K562 (cell line): ENCODE data around the gene SLC6A6. TPM values are rescaled to one million over a fixed set of nuclear protein-coding genes. Genes with fewer than 3 reads are reported as not detected.
A peak's percentile ranks its signal among the peaks of the same experiment; 100 is the strongest.

Experiments used
- AFF4 ChIP-seq: sonication (generic); formaldehyde crosslinking; IDR thresholded peaks from 2 replicates; pipeline ENCODE4 v1.8.0; 2023; ENCODE audit warnings: mild to moderate bottlenecking, missing genetic modification reagents
- HDAC1 ChIP-seq, 2 experiments: fragments of 450-650 bp; IDR thresholded peaks; 2 replicates each; pipeline ENCODE4 v1.6.1; 2016 to 2017; ENCODE audit warnings: inconsistent platforms in 1 of 2, mild to moderate bottlenecking in 1 of 2, moderate library complexity in 1 of 2
- LCOR ChIP-seq: sonication (generic); formaldehyde crosslinking; IDR thresholded peaks from 2 replicates; pipeline ENCODE4 v1.8.0; 2022; ENCODE audit warnings: mild to moderate bottlenecking, missing genetic modification reagents
- MBD1 ChIP-seq: fragments of 250-450 bp; sonication (Bioruptor Pico); IDR thresholded peaks from 2 replicates; pipeline ENCODE4 v1.8.0; 2022; ENCODE audit warnings: inconsistent platforms
- NONO ChIP-seq, 2 experiments: fragments of 200-400 bp in 1 of 2; fragments of 450-650 bp in 1 of 2; formaldehyde crosslinking in 1 of 2; IDR thresholded peaks; 2 replicates each; pipeline ENCODE4 v1.6.1; 2017; ENCODE audit warnings: low read depth in 2 of 2, mild to moderate bottlenecking in 2 of 2, moderate library complexity in 2 of 2, low read length in 1 of 2
- NUFIP1 ChIP-seq: fragments of 450-650 bp; IDR thresholded peaks from 2 replicates; pipeline ENCODE4 v1.6.1; 2018; ENCODE audit not compliant: partially characterized antibody
- POLR2A ChIP-seq: fragments of 450-650 bp; conservative IDR thresholded peaks from 2 replicates; pipeline ENCODE4 v1.6.1; 2016
- SMAD2 ChIP-seq: fragments of 150-350 bp; IDR thresholded peaks from 2 replicates; pipeline ENCODE4 v1.6.1; 2014; ENCODE audit warnings: low read depth, mild to moderate bottlenecking, low read length
- SNRNP70 ChIP-seq: fragments of 200-400 bp; formaldehyde crosslinking; optimal IDR thresholded peaks from 2 replicates; pipeline ENCODE3; 2017; ENCODE audit warnings: low read depth, low read length
- TFE3 ChIP-seq: fragments of 450-650 bp; formaldehyde crosslinking; IDR thresholded peaks from 2 replicates; pipeline ENCODE4 v1.4.0; 2020; ENCODE audit warnings: mild to moderate bottlenecking, mixed read lengths
- USF1 ChIP-seq: sonication (generic); formaldehyde crosslinking; IDR thresholded peaks from 2 replicates; pipeline ENCODE4 v1.9.0; 2022; ENCODE audit warnings: mild to moderate bottlenecking, missing genetic modification reagents
- ZKSCAN1 ChIP-seq: fragments of 150-350 bp; IDR thresholded peaks from 2 replicates; pipeline ENCODE4 v1.6.1; 2016; ENCODE audit warnings: low read depth, low read length
- ZNF212 ChIP-seq: fragments of 450-650 bp; formaldehyde crosslinking; IDR thresholded peaks from 2 replicates; pipeline ENCODE4 v1.4.0; 2020; ENCODE audit warnings: mild to moderate bottlenecking
- ZNF398 ChIP-seq: fragments of 250-450 bp; sonication (Bioruptor Pico); IDR thresholded peaks from 2 replicates; pipeline ENCODE4 v1.8.0; 2021; ENCODE audit warnings: moderate library complexity, mild to moderate bottlenecking, inconsistent platforms
- ZNF57 ChIP-seq: fragments of 450-650 bp; formaldehyde crosslinking; IDR thresholded peaks from 2 replicates; pipeline ENCODE4 v1.4.0; 2020; ENCODE audit warnings: mild to moderate bottlenecking, moderate library complexity
- ZNF583 ChIP-seq: fragments of 250-450 bp; sonication (Bioruptor Pico); IDR thresholded peaks from 2 replicates; pipeline ENCODE4 v1.4.0; 2020
- ZNF589 ChIP-seq: fragments of 200-800 bp; sonication (Bioruptor generic); IDR thresholded peaks from 2 replicates; pipeline ENCODE4 v1.6.1; 2016; ENCODE audit warnings: low read depth, missing genetic modification characterization, missing compliant biosample characterization
- ZNF644 ChIP-seq: fragments of 200-800 bp; sonication (Bioruptor generic); IDR thresholded peaks from 2 replicates; pipeline ENCODE4 v1.6.1; 2016; ENCODE audit warnings: low read depth, missing genetic modification characterization, missing compliant biosample characterization
- polyA plus RNA-seq, 8 experiments: library from polyadenylated mRNA; depleted of rRNA in 4 of 8; stranded (reverse) in 5 of 8; unstranded in 3 of 8; fragments of >200 nt; fragmentation: Nextera tagmentation in 2 of 8; fragmentation: Illumina TruSeq in 1 of 8; extraction: Ambion mirVana in 2 of 8; extraction: Trizol in 1 of 8; gene quantifications; 2 replicates each; pipeline versions ENCODE4 v1.2.1 to v1.2.3, GENCODE V29; 2011 to 2014; ENCODE audit warnings: inconsistent platforms in 1 of 8, missing spikeins in 1 of 8
- total RNA-seq, 7 experiments: library from RNA; depleted of rRNA in 6 of 7; stranded (reverse); fragments of >200 nt in 6 of 7; fragmentation: Illumina TruSeq in 2 of 7; extraction: Trizol in 2 of 7; gene quantifications; 2 replicates each; pipeline versions ENCODE4 v1.2.1 to v1.2.3, GENCODE V29; 2011 to 2021; ENCODE audit warnings: low replicate concordance in 1 of 7

SLC6A6 gene
- total and polyA plus RNA-seq, 9 of the 15 experiments (the other 6 are each of a cell fraction or from before 2014, with no cell fraction given) = 12.3 to 203 (median 93.2) TPM

- no peak for TF ChIP-seq TFE3 (CRISPR knock-in tag)
- TF ChIP-seq HDAC1 (IDR thresholded peaks at IDR 0.05) = peak in 1 of 2 experiments; percentile 72; a peak in 2 of 4 replicates
- TF ChIP-seq AFF4 = no peak
- no peak for TF ChIP-seq ZNF57 (CRISPR knock-in tag)
- TF ChIP-seq ZNF589 (CRISPR knock-in tag) = peak; percentile 88
- TF ChIP-seq USF1 (CRISPR knock-in tag) = no peak
- no peak for TF ChIP-seq NUFIP1
- no peak for TF ChIP-seq ZNF583 (CRISPR knock-in tag)
- TF ChIP-seq POLR2A = peak; percentile 14; the same call in 1 of the 2 replicates
- peak; percentile 64; the same call in 1 of the 2 replicates for TF ChIP-seq LCOR (CRISPR knock-in tag)
- no peak for TF ChIP-seq NONO (IDR thresholded peaks at IDR 0.05; ENCODE audit: low read depth in 2 of 2, low read length in 1 of 2)
- TF ChIP-seq ZNF398 (CRISPR knock-in tag) = no peak
- TF ChIP-seq SMAD2 = no peak
- TF ChIP-seq ZNF644 (tag) = no peak
- no peak for TF ChIP-seq ZNF212 (CRISPR knock-in tag)
- TF ChIP-seq MBD1 (CRISPR knock-in tag) = no peak
- peak; percentile 61 for TF ChIP-seq ZKSCAN1
- no peak for TF ChIP-seq SNRNP70
Measured at GRCh38 chr3:14431917-14432834, 29.8 kb downstream of the SLC6A6 start (continued).
